MCF 10A (cell line): ENCODE data around the gene CRYBG1. TPM values are rescaled to one million over a fixed set of nuclear protein-coding genes. Genes with fewer than 3 reads are reported as not detected.

ENCODE experiments used
- BruUV-seq: library from RNA; stranded (reverse); fragments of 400-500 nt; replicated peaks from 2 replicates; lab custom pipeline; 2021; lab: Mats Ljungman, UMichigan
- CTCF ChIA-PET: fragments of 300-600 bp; sonication (Branson Sonifier 250); formaldehyde crosslinking; extraction: SDS; loops from one replicate; lab custom pipeline; 2021; ENCODE audit warnings: antibody characterized with exemption, inconsistent platforms; lab: Yijun Ruan, JAX
- POLR2A ChIA-PET: fragments of 300-600, 350-650 bp; sonication (Branson Sonifier 250); formaldehyde crosslinking; extraction: SDS; loops from one replicate; lab custom pipeline; 2020; ENCODE audit warnings: antibody characterized with exemption, inconsistent platforms; lab: Yijun Ruan, JAX
- DNase-seq: peaks from one replicate; pipeline ENCODE4 v3.0.0-alpha.2; 2018; ENCODE audit not compliant: unreplicated experiment
- H3K27ac Mint-ChIP-seq: one replicate; pipeline ENCODE4 v1.8.0; 2022; ENCODE audit warnings: mild to moderate bottlenecking, low read depth, mixed read lengths; ENCODE audit not compliant: unreplicated experiment
- H3K27me3 Mint-ChIP-seq: one replicate; pipeline ENCODE4 v1.8.0; 2022; ENCODE audit warnings: mixed read lengths; ENCODE audit not compliant: insufficient read depth, unreplicated experiment
- H3K36me3 Mint-ChIP-seq: one replicate; pipeline ENCODE4 v1.8.0; 2022; ENCODE audit warnings: mild to moderate bottlenecking, moderate library complexity, mixed read lengths; ENCODE audit not compliant: insufficient read depth, unreplicated experiment
- H3K4me1 Mint-ChIP-seq: one replicate; pipeline ENCODE4 v1.8.0; 2022; ENCODE audit warnings: mixed read lengths; ENCODE audit not compliant: insufficient read depth, unreplicated experiment
- H3K4me3 Mint-ChIP-seq: one replicate; pipeline ENCODE4 v1.8.0; 2022; ENCODE audit warnings: mild to moderate bottlenecking, moderate library complexity, mixed read lengths; ENCODE audit not compliant: unreplicated experiment
- H3K9me3 Mint-ChIP-seq: one replicate; pipeline ENCODE4 v1.8.0; 2022; ENCODE audit warnings: mixed read lengths; ENCODE audit not compliant: unreplicated experiment
- intact Hi-C: fragments of 100-400 bp; cut with micrococcal nuclease; formaldehyde crosslinking; loops from 2 replicates; pipeline ENCODE4 v1.14.1; 2022
- total RNA-seq: library from RNA; stranded (reverse); gene quantifications from 2 replicates; pipeline ENCODE4 v1.2.3, GENCODE V29; 2022
- TF ChIP-seq, protein P1 (sequence below): fragments of 200-600 bp; IDR thresholded peaks from one replicate; pipeline ENCODE4 v1.8.0; 2022; ENCODE audit warnings: antibody characterized with exemption, mild to moderate bottlenecking; ENCODE audit not compliant: unreplicated experiment

Gene CRYBG1
- total RNA-seq, 1 experiment from 2014 or later = 45.3 TPM

DNA sequence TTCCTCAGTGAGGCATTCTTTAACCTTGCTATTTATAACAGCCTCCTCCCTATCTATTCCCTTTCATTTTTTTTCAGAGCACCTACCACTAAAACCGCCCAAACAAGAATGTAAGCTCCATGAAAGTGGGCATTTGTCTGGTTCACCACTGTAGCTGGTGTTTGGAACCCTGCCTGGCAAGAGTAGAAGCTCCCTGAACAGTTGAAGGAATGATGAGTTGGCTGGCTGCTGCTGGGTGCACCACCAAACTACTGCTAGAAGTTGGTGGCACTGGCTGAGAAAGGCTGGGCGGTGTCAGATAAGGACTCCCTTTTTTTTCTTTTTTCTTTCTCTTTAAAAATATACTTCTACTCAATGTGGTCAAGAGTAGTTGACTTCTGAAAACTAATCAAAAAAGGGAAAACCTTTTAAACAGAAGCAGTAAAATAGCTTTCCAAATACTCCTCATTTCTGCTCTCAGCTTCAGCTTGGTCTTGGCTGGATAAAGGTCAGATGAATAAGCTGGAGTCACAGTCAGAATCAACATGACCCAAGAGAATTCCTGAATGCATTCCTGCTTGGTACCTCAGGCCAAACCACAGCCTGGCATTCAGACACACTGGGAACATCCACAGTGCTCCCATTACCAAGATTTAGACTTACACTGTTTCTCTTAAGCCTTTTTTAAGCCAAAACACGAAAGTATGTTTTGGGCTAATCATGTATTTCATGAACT lies 230.8 kb downstream of the CRYBG1 start:
- intact Hi-C loops = no loop called here
- H3K4me1 Mint-ChIP-seq = peaks cover 6% of the 10 kb centered on the region
- H3K27me3 Mint-ChIP-seq = no peaks in the 10 kb centered on the region
- no peaks in the 10 kb centered on the region for H3K9me3 Mint-ChIP-seq
- TF ChIP-seq, protein P1, sequence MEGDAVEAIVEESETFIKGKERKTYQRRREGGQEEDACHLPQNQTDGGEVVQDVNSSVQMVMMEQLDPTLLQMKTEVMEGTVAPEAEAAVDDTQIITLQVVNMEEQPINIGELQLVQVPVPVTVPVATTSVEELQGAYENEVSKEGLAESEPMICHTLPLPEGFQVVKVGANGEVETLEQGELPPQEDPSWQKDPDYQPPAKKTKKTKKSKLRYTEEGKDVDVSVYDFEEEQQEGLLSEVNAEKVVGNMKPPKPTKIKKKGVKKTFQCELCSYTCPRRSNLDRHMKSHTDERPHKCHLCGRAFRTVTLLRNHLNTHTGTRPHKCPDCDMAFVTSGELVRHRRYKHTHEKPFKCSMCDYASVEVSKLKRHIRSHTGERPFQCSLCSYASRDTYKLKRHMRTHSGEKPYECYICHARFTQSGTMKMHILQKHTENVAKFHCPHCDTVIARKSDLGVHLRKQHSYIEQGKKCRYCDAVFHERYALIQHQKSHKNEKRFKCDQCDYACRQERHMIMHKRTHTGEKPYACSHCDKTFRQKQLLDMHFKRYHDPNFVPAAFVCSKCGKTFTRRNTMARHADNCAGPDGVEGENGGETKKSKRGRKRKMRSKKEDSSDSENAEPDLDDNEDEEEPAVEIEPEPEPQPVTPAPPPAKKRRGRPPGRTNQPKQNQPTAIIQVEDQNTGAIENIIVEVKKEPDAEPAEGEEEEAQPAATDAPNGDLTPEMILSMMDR = no peak
- CTCF ChIA-PET = interaction anchor here (0.6 to 1.5 kb wide), 7 partner anchors 11 to 406 kb away, joined by 3 to 6 read pairs (median 4); no protein-coding TSS in a partner anchor
- DNase-seq = peak; percentile 38
- peak overlapping the region; percentile 33 for H3K27ac Mint-ChIP-seq
- no peaks in the 10 kb centered on the region for H3K36me3 Mint-ChIP-seq
- H3K4me3 Mint-ChIP-seq = no peak overlapping the region
- POLR2A ChIA-PET = no interaction called here
- no TSS peak for BruUV-seq

DNA sequence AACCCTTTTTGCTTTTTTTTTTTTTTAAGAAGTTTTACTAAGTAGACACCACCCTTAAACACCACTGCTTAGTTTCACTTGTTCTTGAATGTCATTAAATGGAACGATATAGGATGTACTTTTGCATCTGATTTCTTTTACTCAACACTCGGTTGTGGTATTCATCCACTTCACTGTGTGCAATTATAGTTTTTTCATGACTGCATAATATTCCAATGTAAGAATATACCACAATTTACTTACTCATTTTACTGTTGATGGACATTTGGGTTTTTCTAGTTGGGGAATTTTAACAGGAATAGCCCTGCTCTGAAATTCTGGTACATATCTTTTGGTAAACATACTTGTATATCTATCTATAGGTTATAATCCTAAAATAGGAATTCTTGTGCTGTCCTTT lies 238.9 kb downstream of the CRYBG1 start:
- Mint-ChIP-seq H3K9me3 (peaks cover 7% of the 10 kb centered on the region), H3K27ac (no peak overlapping the region), H3K36me3 (peaks cover 17% of the 10 kb centered on the region), H3K4me3 (no peak overlapping the region), H3K4me1 (no peaks in the 10 kb centered on the region), H3K27me3 (no peaks in the 10 kb centered on the region)
- no TSS peak for BruUV-seq
- intact Hi-C loops = no loop called here
- POLR2A ChIA-PET = interaction anchor here (0.7 kb wide), 1 partner anchor 93 kb away, joined by 3 read pairs; no protein-coding TSS in a partner anchor
- no peak for DNase-seq
- TF ChIP-seq, protein P1 = no peak
- CTCF ChIA-PET = no interaction called here

DNA sequence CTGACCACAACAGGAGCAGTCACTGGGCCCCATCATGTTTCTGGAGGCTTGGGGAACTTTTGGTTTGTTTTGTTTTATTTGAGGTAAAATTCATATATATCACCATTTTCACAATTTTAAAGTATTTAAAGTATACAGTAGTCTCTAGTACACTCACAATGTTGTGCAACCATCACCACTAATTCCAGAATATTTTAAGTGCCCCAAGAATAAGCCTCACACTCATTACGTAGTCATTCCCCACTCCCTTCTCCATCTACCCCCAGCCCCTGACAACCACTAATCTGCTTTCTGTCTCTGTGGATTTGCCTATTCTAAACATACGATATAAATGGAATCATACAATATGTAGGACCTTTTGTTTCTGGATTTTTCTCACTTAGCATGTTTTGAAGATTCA lies 239.8 kb downstream of the CRYBG1 start:
- Mint-ChIP-seq H3K4me3 (no peak overlapping the region), H3K27me3 (no peaks in the 10 kb centered on the region), H3K9me3 (peaks cover 7% of the 10 kb centered on the region), H3K36me3 (peaks cover 17% of the 10 kb centered on the region), H3K27ac (no peak overlapping the region), H3K4me1 (no peaks in the 10 kb centered on the region)
- TF ChIP-seq, protein P1 = no peak
- intact Hi-C loops = no loop called here
- no TSS peak for BruUV-seq
- no peak for DNase-seq
- POLR2A ChIA-PET = no interaction called here
- CTCF ChIA-PET = interaction anchor here (0.6 kb wide), 1 partner anchor 122 kb away, joined by 4 read pairs; no protein-coding TSS in a partner anchor

DNA sequence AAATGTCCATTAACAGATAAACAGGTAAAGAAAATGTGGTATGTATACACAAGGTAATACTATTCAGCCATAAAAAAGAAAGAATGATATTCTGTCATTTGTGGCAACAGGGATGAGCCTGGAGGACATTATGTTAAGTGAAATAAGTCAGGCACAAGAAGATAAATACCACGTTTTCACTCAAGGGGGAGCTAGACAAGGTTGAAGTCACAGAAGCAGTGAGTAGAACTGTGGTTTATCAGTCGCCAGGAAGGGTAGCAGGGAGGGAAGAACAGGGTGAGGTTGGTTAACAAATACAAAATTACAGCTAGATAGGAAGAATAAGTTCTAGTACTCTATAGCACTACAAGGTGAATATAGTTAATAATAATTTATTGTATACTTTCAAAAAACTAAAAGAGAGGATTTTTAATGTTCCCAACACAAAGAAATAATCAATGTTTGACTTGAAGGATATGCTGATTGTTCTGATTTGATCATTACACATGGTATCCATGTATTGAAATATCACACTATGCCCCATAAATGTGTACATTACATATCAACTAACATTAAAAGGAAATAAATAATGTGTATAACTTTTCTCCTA lies 247.7 kb downstream of the CRYBG1 start:
- TF ChIP-seq, protein P1 = peak; percentile 82
- no TSS peak for BruUV-seq
- CTCF ChIA-PET = interaction anchor here (0.6 to 2.4 kb wide), 11 partner anchors 10 to 835 kb away, joined by 3 to 14 read pairs (median 5); no protein-coding TSS in a partner anchor
- no peaks in the 10 kb centered on the region for H3K4me1 Mint-ChIP-seq
- intact Hi-C loops = loop anchor here (1.0 kb wide), 2 partner anchors 367 to 371 kb away; no protein-coding TSS in a partner anchor
- H3K27ac Mint-ChIP-seq = no peak overlapping the region
- DNase-seq = peak; percentile 80
- no peak overlapping the region for H3K4me3 Mint-ChIP-seq
- H3K36me3 Mint-ChIP-seq = no peaks in the 10 kb centered on the region
- POLR2A ChIA-PET = no interaction called here
- no peaks in the 10 kb centered on the region for H3K27me3 Mint-ChIP-seq
- H3K9me3 Mint-ChIP-seq = no peaks in the 10 kb centered on the region
